CD14-positive monocyte (primary cell): ENCODE measurements around the gene AJAP1. TPM values are rescaled to one million over a fixed set of nuclear protein-coding genes. Genes with fewer than 3 reads are reported as not detected.

Source experiments
- DNase-seq, 3 donors: peaks; one replicate each; pipeline ENCODE4 v3.0.0-alpha.2; 2011 to 2022
- H2AFZ ChIP-seq: 2 replicates; pipeline ENCODE4 v1.6.0; 2012; ENCODE audit warnings: mild to moderate bottlenecking, low read depth, low read length, inconsistent platforms; ENCODE audit not compliant: insufficient read depth, poor library complexity, severe bottlenecking
- H3K27ac ChIP-seq, 2 donors: 1 replicate in 1 of 2; 2 replicates in 1 of 2; pipeline ENCODE4 v1.5.1; 2012 to 2013; ENCODE audit warnings: low read length in 2 of 2, control low read depth in 1 of 2, inconsistent platforms in 1 of 2, low read depth in 1 of 2, mild to moderate bottlenecking in 1 of 2
- H3K27me3 ChIP-seq, 2 donors: one replicate each; pipeline versions ENCODE4 v1.6.0 to v1.6.1; 2011 to 2013; ENCODE audit warnings: low read length in 2 of 2; ENCODE audit not compliant: control insufficient read depth in 2 of 2, insufficient read depth in 2 of 2
- H3K36me3 ChIP-seq, 2 donors: replicated peaks in 1 of 2; 1 replicate in 1 of 2; 2 replicates in 1 of 2; pipeline versions ENCODE4 v1.5.1 to v1.6.1; 2012 to 2013; ENCODE audit warnings: low read length in 2 of 2, control low read depth in 1 of 2, inconsistent platforms in 1 of 2, mild to moderate bottlenecking in 1 of 2; ENCODE audit not compliant: insufficient read depth in 2 of 2, control insufficient read depth in 1 of 2
- H3K4me1 ChIP-seq, 2 donors: 1 replicate in 1 of 2; 2 replicates in 1 of 2; pipeline versions ENCODE4 v1.5.1 to v1.6.1; 2012 to 2013; ENCODE audit warnings: low read length in 2 of 2, control low read depth in 1 of 2, inconsistent platforms in 1 of 2, mild to moderate bottlenecking in 1 of 2, moderate library complexity in 1 of 2; ENCODE audit not compliant: insufficient read depth in 2 of 2, control insufficient read depth in 1 of 2
- H3K4me2 ChIP-seq: replicated peaks from 2 replicates; pipeline ENCODE3; 2012; ENCODE audit warnings: low read length, moderate library complexity, mild to moderate bottlenecking; ENCODE audit not compliant: poor library complexity, severe bottlenecking; ENCODE audit errors: extremely low read depth
- H3K4me3 ChIP-seq, 3 experiments: fragments of 200-600 bp in 1 of 3; sonication (generic) in 1 of 3; replicated peaks in 1 of 3; 1 replicate in 2 of 3; 2 replicates in 1 of 3; pipeline ENCODE4 v1.5.1; 2011 to 2013; ENCODE audit warnings: low read length in 3 of 3, mild to moderate bottlenecking in 3 of 3, control low read depth in 2 of 3, low read depth in 2 of 3, inconsistent platforms in 1 of 3, moderate library complexity in 1 of 3
- H3K79me2 ChIP-seq: 2 replicates; pipeline ENCODE4 v1.6.0; 2012; ENCODE audit warnings: mild to moderate bottlenecking, control low read depth, inconsistent platforms, low read length, moderate library complexity; ENCODE audit not compliant: insufficient read depth
- H3K9ac ChIP-seq: 2 replicates; pipeline ENCODE4 v1.6.0; 2017; ENCODE audit warnings: low read length, mild to moderate bottlenecking; ENCODE audit not compliant: insufficient read depth, poor library complexity, severe bottlenecking
- H3K9me3 ChIP-seq, 2 donors: replicated peaks in 1 of 2; 1 replicate in 1 of 2; 2 replicates in 1 of 2; pipeline versions ENCODE4 v1.5.1 to v1.6.1; 2012 to 2013; ENCODE audit warnings: low read length in 2 of 2, control low read depth in 1 of 2; ENCODE audit not compliant: control insufficient read depth in 1 of 2, insufficient read depth in 1 of 2
- H4K20me1 ChIP-seq: 2 replicates; pipeline ENCODE4 v1.6.0; 2012; ENCODE audit warnings: mild to moderate bottlenecking, low read length, control low read depth, moderate library complexity; ENCODE audit not compliant: insufficient read depth
- H3K27ac Mint-ChIP-seq, 7 donors: one replicate each; pipeline ENCODE4 v1.8.0; 2020; ENCODE audit warnings: mild to moderate bottlenecking in 7 of 7, mixed read lengths in 7 of 7, moderate library complexity in 6 of 7, inconsistent platforms in 2 of 7
- H3K27me3 Mint-ChIP-seq, 3 donors: one replicate each; pipeline ENCODE4 v1.8.0; 2021 to 2022; ENCODE audit warnings: low read depth in 3 of 3, mild to moderate bottlenecking in 3 of 3, mixed read lengths in 3 of 3, moderate library complexity in 3 of 3, inconsistent platforms in 1 of 3
- H3K36me3 Mint-ChIP-seq, 2 donors: one replicate each; pipeline ENCODE4 v1.8.0; 2020; ENCODE audit warnings: mixed read lengths in 2 of 2, inconsistent platforms in 1 of 2, mild to moderate bottlenecking in 1 of 2
- H3K4me1 Mint-ChIP-seq: one replicate; pipeline ENCODE4 v1.8.0; 2020; ENCODE audit warnings: mild to moderate bottlenecking, mixed read lengths
- H3K4me3 Mint-ChIP-seq, 2 donors: one replicate each; pipeline ENCODE4 v1.8.0; 2020; ENCODE audit warnings: mild to moderate bottlenecking in 2 of 2, mixed read lengths in 2 of 2, moderate library complexity in 1 of 2
- H3K9me3 Mint-ChIP-seq, 7 donors: one replicate each; pipeline ENCODE4 v1.8.0; 2020 to 2022; ENCODE audit warnings: mixed read lengths in 7 of 7, mild to moderate bottlenecking in 6 of 7, moderate library complexity in 6 of 7, inconsistent platforms in 2 of 7
- CTCF ChIP-seq: fragments of 200-600 bp; IDR thresholded peaks from one replicate; pipeline ENCODE4 v1.8.0; 2022; ENCODE audit warnings: antibody characterized with exemption, mild to moderate bottlenecking
- WGBS: methylation state at CpG from one replicate; pipeline ENCODE4 v1.1.5; 2013; ENCODE audit warnings: missing lambda C conversion rate; ENCODE audit not compliant: insufficient coverage; 5-methylcytosine and 5-hydroxymethylcytosine counted together
- intact Hi-C, 2 donors: fragments of 100-400 bp; cut with micrococcal nuclease; formaldehyde crosslinking; loops; one replicate each; pipeline versions ENCODE4 v1.15.0 to v1.15.1; 2023
- polyA plus RNA-seq, 3 donors: library from polyadenylated mRNA; depleted of rRNA in 1 of 3; unstranded in 2 of 3; stranded (reverse) in 1 of 3; fragments of 300-500 nt in 2 of 3; fragments of >200 nt in 1 of 3; fragmentation: Illumina TruSeq in 2 of 3; gene quantifications; 1 replicate in 2 of 3; 2 replicates in 1 of 3; pipeline ENCODE4 v1.2.3, GENCODE V29; 2012 to 2021

Gene AJAP1
- polyA plus RNA-seq, 3 donors: not detected

- Mint-ChIP-seq H3K36me3 (no peaks in the 10 kb centered on the region), H3K4me3 (no peak overlapping the region), H3K9me3 (peaks cover 0 to 3% (median 0%) of the 10 kb centered on the region in 7 donors), H3K4me1 (no peaks in the 10 kb centered on the region), H3K27ac (peak overlapping the region in 1 of 7 donors; percentile 41), H3K27me3 (no peaks in the 10 kb centered on the region)
- Histone ChIP-seq H3K4me2 (no peak overlapping the region), H3K4me3 (no peak overlapping the region), H4K20me1 (no peaks in the 10 kb centered on the region), H3K36me3 (no peaks in the 10 kb centered on the region), H3K27me3 (no peaks in the 10 kb centered on the region), H3K79me2 (no peaks in the 10 kb centered on the region), H3K9me3 (no peaks in the 10 kb centered on the region), H3K27ac (no peak overlapping the region), H2AFZ (no peak overlapping the region), H3K9ac (no peak overlapping the region), H3K4me1 (no peaks in the 10 kb centered on the region)
- no peak for TF ChIP-seq CTCF
- intact Hi-C loops: no loop called here
- WGBS: 63% methylated on average over 3 of the region's 13 CpGs
- no peak for DNase-seq
Observed at GRCh38 chr1:4700801-4701200, 46.4 kb downstream of the AJAP1 start.

GRCh38 chr1:4701276-4701675, 46.9 kb downstream of the AJAP1 start:
- Histone ChIP-seq H3K79me2 (no peaks in the 10 kb centered on the region), H3K9ac (no peak overlapping the region), H4K20me1 (no peaks in the 10 kb centered on the region), H3K4me3 (no peak overlapping the region), H3K27me3 (no peaks in the 10 kb centered on the region), H3K4me2 (no peak overlapping the region), H2AFZ (no peak overlapping the region), H3K9me3 (no peaks in the 10 kb centered on the region), H3K36me3 (no peaks in the 10 kb centered on the region), H3K4me1 (no peaks in the 10 kb centered on the region), H3K27ac (no peak overlapping the region)
- H3K4me3 Mint-ChIP-seq: no peak overlapping the region
- 84% methylated on average over 4 of the region's 9 CpGs for WGBS
- no peaks in the 10 kb centered on the region for H3K27me3 Mint-ChIP-seq
- TF ChIP-seq CTCF: no peak
- no peaks in the 10 kb centered on the region for H3K36me3 Mint-ChIP-seq
- H3K9me3 Mint-ChIP-seq: peaks cover 0 to 3% (median 0%) of the 10 kb centered on the region in 7 donors
- no peak for DNase-seq
- H3K27ac Mint-ChIP-seq: no peak overlapping the region
- intact Hi-C loops: no loop called here
- H3K4me1 Mint-ChIP-seq: no peaks in the 10 kb centered on the region
